HG02610 (cell line): ENCODE measurements around the gene TRMT2A.
A peak's percentile ranks its signal among the peaks of the same experiment; 100 is the strongest.
"Not testable (repeated sequence)": the region's sequence is repeated elsewhere in the genome, so short reads cannot be mapped to it uniquely, and the experiment has no call there.

ENCODE experiments used
- ATAC-seq: cut with Tn5 transposase; IDR thresholded peaks from one replicate; pipeline ENCODE4 v1.9.1; 2021; ENCODE audit warnings: mild to moderate bottlenecking, moderate library complexity; ENCODE audit not compliant: unreplicated experiment

Gene TRMT2A

GRCh38 chr22:20088263-20088648 lies 28.8 kb downstream of the TRMT2A start:
- no peak for ATAC-seq

GRCh38 chr22:20087319-20088262 lies 29.4 kb downstream of the TRMT2A start:
- ATAC-seq: no peak

GRCh38 chr22:20086763-20087162 lies 30.3 kb downstream of the TRMT2A start:
- ATAC-seq: no peak

GRCh38 chr22:20086101-20086599 lies 30.9 kb downstream of the TRMT2A start:
- no peak for ATAC-seq

- no peak for ATAC-seq
These were observed 31.4 kb downstream of the TRMT2A start for GRCh38 chr22:20085651-20086050.

- no peak for ATAC-seq
These were observed 32.2 kb downstream of the TRMT2A start for GRCh38 chr22:20084547-20085413.

GRCh38 chr22:20083891-20084546 lies 33.0 kb downstream of the TRMT2A start:
- ATAC-seq: no peak

GRCh38 chr22:20083157-20083890 lies 33.7 kb downstream of the TRMT2A start:
- no peak for ATAC-seq

GRCh38 chr22:20080776-20081654 lies 36.0 kb downstream of the TRMT2A start:
- no peak for ATAC-seq

- ATAC-seq: peak; percentile 55
These were observed 36.6 kb downstream of the TRMT2A start for GRCh38 chr22:20080445-20080775.

GRCh38 chr22:20079745-20080444 lies 37.1 kb downstream of the TRMT2A start, which contains the start of gene DGCR8:
Gene DGCR8 (plus strand): TSS chr22:20080241. CDS start chr22:20085964, 5,723 bp downstream.
- peak; percentile 86 for ATAC-seq

- no peak for ATAC-seq
These were observed 40.3 kb downstream of the TRMT2A start for GRCh38 chr22:20076627-20077172.

- no peak for ATAC-seq
These were observed 45.5 kb downstream of the TRMT2A start for GRCh38 chr22:20071524-20071972.

GRCh38 chr22:20069331-20070042 lies 47.5 kb downstream of the TRMT2A start:
- no peak for ATAC-seq

GRCh38 chr22:20068640-20069039 lies 48.4 kb downstream of the TRMT2A start:
- ATAC-seq: no peak

- ATAC-seq: not testable (repeated sequence)
These were observed 49.7 kb downstream of the TRMT2A start for GRCh38 chr22:20067384-20067682.

- no peak for ATAC-seq
These were observed 50.2 kb downstream of the TRMT2A start for GRCh38 chr22:20066617-20067383.
